GM12878 (cell line): ENCODE measurements around the gene TOB2. TPM values are rescaled to one million over a fixed set of nuclear protein-coding genes. Genes with fewer than 3 reads are reported as not detected.

Experiments
- ATAC-seq: fragments of 200-7000 bp; cut with Tn5 transposase; 3 replicates; pipeline ENCODE4 v1.9.1; 2020; ENCODE audit warnings: mild to moderate bottlenecking, moderate library complexity
- BruUV-seq: library from RNA; stranded (reverse); fragments of 400-500 nt; replicated peaks from 2 replicates; lab custom pipeline; 2021; lab: Mats Ljungman, UMichigan
- CTCF ChIA-PET: fragments of 300-600 bp; sonication (Branson Sonifier 250); formaldehyde crosslinking; extraction: SDS; loops from one replicate; lab custom pipeline; 2021; ENCODE audit warnings: inconsistent platforms; lab: Yijun Ruan, JAX
- POLR2A ChIA-PET: fragments of 350-600 bp; formaldehyde crosslinking; extraction: SDS; loops from one replicate; lab custom pipeline; 2021; ENCODE audit warnings: inconsistent platforms; lab: Charles Lee
- RAD21 ChIA-PET: fragments of 300-600 bp; sonication (Branson Sonifier 250); formaldehyde crosslinking; loops from one replicate; lab custom pipeline; 2023; ENCODE audit warnings: antibody characterized with exemption; ENCODE audit not compliant: unreplicated experiment; lab: Charles Lee
- SMC1A ChIA-PET: fragments of 300-600 bp; sonication (Branson Sonifier 250); formaldehyde crosslinking; loops from one replicate; lab custom pipeline; 2023; ENCODE audit not compliant: unreplicated experiment, uncharacterized antibody; lab: Charles Lee
- DNase-seq: peaks from one replicate; pipeline ENCODE4 v3.0.0-alpha.2; 2011; ENCODE audit warnings: low read depth, low spot score
- FAIRE-seq: peaks from 3 replicates; lab custom pipeline; 2011; peaks lifted over from hg19 to GRCh38; lab: Jason Lieb, UNC
- H2AFZ ChIP-seq: 2 replicates; pipeline ENCODE4 v1.6.0; 2011; ENCODE audit warnings: low read depth, low read length, control low read depth; ENCODE audit not compliant: control insufficient read depth
- H3K27ac ChIP-seq: 2 replicates; pipeline ENCODE4 v1.5.1; 2011; ENCODE audit warnings: control low read depth; ENCODE audit not compliant: control insufficient read depth, insufficient read depth
- H3K27me3 ChIP-seq, 2 experiments: replicated peaks in 1 of 2; 2 replicates each; pipeline versions ENCODE4 v1.6.0 to v1.6.1; 2011; ENCODE audit warnings: low read length in 1 of 2; ENCODE audit not compliant: control insufficient read depth in 2 of 2, insufficient read depth in 2 of 2
- H3K36me3 ChIP-seq, 2 experiments: 2 replicates each; pipeline ENCODE4 v1.5.1; 2011; ENCODE audit warnings: low read length in 1 of 2; ENCODE audit not compliant: control insufficient read depth in 2 of 2, insufficient read depth in 2 of 2
- H3K4me1 ChIP-seq: 2 replicates; pipeline ENCODE4 v1.6.1; 2011; ENCODE audit warnings: mild to moderate bottlenecking, low read length, moderate library complexity, mixed read lengths; ENCODE audit not compliant: control insufficient read depth, insufficient read depth
- H3K4me2 ChIP-seq: 2 replicates; pipeline ENCODE4 v1.6.0; 2011; ENCODE audit warnings: control low read depth; ENCODE audit not compliant: control insufficient read depth, insufficient read depth
- H3K4me3 ChIP-seq: fragments of 200-600 bp; sonication (generic); 2 replicates; pipeline ENCODE4 v1.5.1; 2016
- H3K79me2 ChIP-seq: 2 replicates; pipeline ENCODE4 v1.6.0; 2011; ENCODE audit warnings: low read length; ENCODE audit not compliant: control insufficient read depth, insufficient read depth
- H3K9ac ChIP-seq: 2 replicates; pipeline ENCODE4 v1.8.0; 2011; ENCODE audit warnings: low read length, control low read depth, mixed read lengths; ENCODE audit not compliant: control insufficient read depth, insufficient read depth
- H3K9me3 ChIP-seq: replicated peaks from 3 replicates; pipeline ENCODE4 v1.5.1; 2011; ENCODE audit warnings: mild to moderate bottlenecking, low read length; ENCODE audit not compliant: control insufficient read depth, insufficient read depth
- H4K20me1 ChIP-seq: 2 replicates; pipeline ENCODE4 v1.6.0; 2011; ENCODE audit not compliant: control insufficient read depth, insufficient read depth
- DPF2 ChIP-seq: fragments of 450-650 bp; IDR thresholded peaks from 2 replicates; pipeline ENCODE4 v1.6.1; 2017; ENCODE audit warnings: mild to moderate bottlenecking
- E2F8 ChIP-seq: fragments of 450-650 bp; IDR thresholded peaks from 2 replicates; pipeline ENCODE4 v1.6.1; 2018; ENCODE audit warnings: mild to moderate bottlenecking, low read depth, moderate library complexity; ENCODE audit not compliant: partially characterized antibody
- FOS ChIP-seq: IDR thresholded peaks from 3 replicates; pipeline ENCODE4 v1.6.1; 2011; ENCODE audit warnings: borderline replicate concordance; ENCODE audit not compliant: insufficient read length; ENCODE audit errors: extremely low read depth
- HCFC1 ChIP-seq: fragments of 150-350 bp; IDR thresholded peaks from 2 replicates; pipeline ENCODE4 v1.6.1; 2014; ENCODE audit warnings: low read length
- HDGF ChIP-seq: fragments of 450-650 bp; IDR thresholded peaks from 2 replicates; pipeline ENCODE4 v1.6.1; 2016; ENCODE audit warnings: antibody characterized with exemption
- IKZF2 ChIP-seq, 2 experiments: fragments of 450-650 bp; IDR thresholded peaks; 2 replicates each; pipeline ENCODE4 v1.6.1; 2017; ENCODE audit warnings: mild to moderate bottlenecking in 2 of 2, moderate library complexity in 2 of 2
- JUND ChIP-seq: IDR thresholded peaks from 2 replicates; pipeline ENCODE4 v1.6.1; 2012; ENCODE audit warnings: low read depth, mild to moderate bottlenecking, low read length, improper control_type of control experiment, moderate library complexity
- MEF2A ChIP-seq: IDR thresholded peaks from 2 replicates; pipeline ENCODE4 v1.6.1; 2011; ENCODE audit warnings: low read depth, mild to moderate bottlenecking, low read length, moderate library complexity; ENCODE audit not compliant: insufficient read depth
- NR2F1 ChIP-seq: fragments of 450-650 bp; conservative IDR thresholded peaks from 2 replicates; pipeline ENCODE4 v1.6.1; 2017; ENCODE audit warnings: mild to moderate bottlenecking
- PBX3 ChIP-seq: IDR thresholded peaks from 2 replicates; pipeline ENCODE4 v1.6.1; 2011; ENCODE audit warnings: mild to moderate bottlenecking, low read depth, low read length, moderate library complexity; ENCODE audit not compliant: insufficient replicate concordance
- PKNOX1 ChIP-seq: fragments of 450-650 bp; IDR thresholded peaks from 2 replicates; pipeline ENCODE4 v1.6.1; 2016; ENCODE audit warnings: mild to moderate bottlenecking
- POU2F2 ChIP-seq: IDR thresholded peaks from 3 replicates; pipeline ENCODE4 v1.6.1; 2011; ENCODE audit warnings: low read depth, mild to moderate bottlenecking, low read length, borderline replicate concordance
- ZBED1 ChIP-seq: IDR thresholded peaks from 2 replicates; pipeline ENCODE4 v1.6.1; 2016; ENCODE audit warnings: borderline replicate concordance
- WGBS: methylation state at CpG from one replicate; pipeline ENCODE4 v1.1.6; 2016; ENCODE audit warnings: low lambda C conversion rate; ENCODE audit not compliant: insufficient replicate concordance, insufficient coverage; ENCODE audit errors: missing lambda C conversion rate; 5-methylcytosine and 5-hydroxymethylcytosine counted together
- in situ Hi-C: fragments of 300-500 bp; cut with MboI; formaldehyde crosslinking; loops from 9 replicates; pipeline ENCODE4 v1.14.3; 2018; ENCODE audit warnings: mixed read lengths
- intact Hi-C: fragments of 100-400 bp; cut with micrococcal nuclease; formaldehyde crosslinking; loops from one replicate; pipeline ENCODE4 v1.14.2; 2022; ENCODE audit not compliant: unreplicated experiment
- polyA plus RNA-seq, 11 experiments: library from polyadenylated mRNA; depleted of rRNA in 4 of 11; unstranded in 6 of 11; stranded (reverse) in 5 of 11; fragments of >200 nt; fragmentation: Nextera tagmentation in 4 of 11; fragmentation: Illumina TruSeq in 1 of 11; extraction: Ambion mirVana in 4 of 11; extraction: Trizol in 1 of 11; gene quantifications; 1 replicate in 1 of 11; 2 replicates in 10 of 11; pipeline versions ENCODE4 v1.2.1 to v1.2.3, GENCODE V29; 2011 to 2016; ENCODE audit warnings: inconsistent platforms in 2 of 11, missing spikeins in 2 of 11, low read depth in 1 of 11
- total RNA-seq, 4 experiments: library from RNA; depleted of rRNA in 3 of 4; stranded (reverse); fragments of >200 nt in 3 of 4; fragmentation: Illumina TruSeq in 1 of 4; extraction: Trizol in 1 of 4; gene quantifications; 2 replicates each; pipeline versions ENCODE4 v1.2.1 to v1.2.3, GENCODE V29; 2013 to 2021

Gene TOB2
- total and polyA plus RNA-seq, 10 of the 15 experiments (the other 5 are each of a cell fraction or from before 2014, with no cell fraction given) = 4.5 to 32.0 (median 15.1) TPM

GRCh38 chr22:41469218-41469851, 22.7 kb upstream of the TOB2 start (continued):
- TF ChIP-seq PKNOX1 (no peak), HDGF (0 out of 2 replicates have a peak, but pooled peaks have one; percentile 1), POU2F2 (0 out of 3 replicates have a peak, but pooled peaks have one; percentile 2), NR2F1 (peak; percentile 47)

GRCh38 chr22:41468381-41469217, 22.0 kb upstream of the TOB2 start, which contains the start of the genes ACO2 and PHF5A:
TSS of gene ACO2 (plus strand) at chr22:41469117. CDS start at chr22:41469147, 30 bp downstream.
TSS of gene PHF5A (minus strand) at chr22:41468692. CDS start at chr22:41468653, 39 bp downstream.
- Histone ChIP-seq H3K4me1 (peaks cover 14% of the 10 kb centered on the region), H2AFZ (peak within 1 kb of the TSS; percentile 94), H3K36me3 (peaks cover 5 to 34% of the 10 kb centered on the region in 2 experiments), H4K20me1 (no peaks in the 10 kb centered on the region; the same call in 1 of the 2 replicates), H3K79me2 (peaks cover 69% of the 10 kb centered on the region), H3K4me3 (peak within 1 kb of the TSS; percentile 80), H3K9ac (peak within 1 kb of the TSS; percentile 85), H3K27me3 (no peaks in the 10 kb centered on the region), H3K4me2 (peak within 1 kb of the TSS; percentile 83), H3K27ac (peak within 1 kb of the TSS; percentile 97), H3K9me3 (no peaks in the 10 kb centered on the region)
- ChIA-PET SMC1A (interaction anchor here (0.6 to 5.8 kb wide), 10 partner anchors 11 to 153 kb away, joined by 3 to 59 read pairs (median 5); partner anchors contain the start of genes TOB2 and XRCC6), RAD21 (interaction anchor here (0.9 to 2.7 kb wide), 15 partner anchors 8 to 182 kb away, joined by 3 to 30 read pairs (median 7); partner anchors contain the start of genes RANGAP1, TEF and TOB2), POLR2A (interaction anchor here (0.9 to 3.3 kb wide), 14 partner anchors 10 to 612 kb away, joined by 3 to 88 read pairs (median 6); partner anchors contain the start of genes PMM1, SREBF2, ST13 and TEF), CTCF (interaction anchor here (0.7 to 3.1 kb wide), 14 partner anchors 10 to 1008 kb away, joined by 3 to 26 read pairs (median 6); partner anchors contain the start of genes POLR3H and TOB2)
- intact Hi-C loops (loop anchor here (1.0 to 5.0 kb wide), 2 partner anchors 20 to 34 kb away; no protein-coding TSS in a partner anchor), in situ Hi-C loops (no loop called here)
- BruUV-seq = no TSS peak
- WGBS = 1% methylated on average over 51 of the region's 51 CpGs
- DNase-seq (peak; percentile 98), FAIRE-seq (peak; percentile 98), ATAC-seq (peak; percentile 95)
- TF ChIP-seq HCFC1 (peak; percentile 77), PBX3 (peak; percentile 89), E2F8 (peak; percentile 77), FOS (no peak), POU2F2 (peak; percentile 20; the same call in 1 of the 3 replicates), IKZF2 (IDR thresholded peaks at IDR 0.05) (no peak), JUND (no peak), ZBED1 (peak; percentile 7; the same call in 1 of the 2 replicates), MEF2A (0 out of 2 replicates have a peak, but pooled peaks have one; percentile 1), DPF2 (no peak)
